Activated CD4-positive, alpha-beta T cell treated with anti-CD3 and anti-CD28 coated beads for 36 hours (primary cell): ENCODE results near the gene SERPINA4. TPM values are rescaled to one million over a fixed set of nuclear protein-coding genes. Genes with fewer than 3 reads are reported as not detected.

Experiments
- ATAC-seq: fragments of 200-7000 bp; cut with Tn5 transposase; one replicate; pipeline ENCODE4 v1.10.0; 2021; ENCODE audit warnings: mild to moderate bottlenecking, moderate library complexity
- CTCF ChIA-PET: fragments of 350-600 bp; sonication (Branson Sonifier 250); formaldehyde crosslinking; loops from one replicate; lab custom pipeline; 2021; ENCODE audit warnings: antibody characterized with exemption; lab: Charles Lee
- POLR2A ChIA-PET: fragments of 350-600 bp; sonication (Branson Sonifier 250); formaldehyde crosslinking; loops from one replicate; lab custom pipeline; 2021; ENCODE audit warnings: antibody characterized with exemption, inconsistent platforms; lab: Charles Lee
- DNase-seq: peaks from one replicate; pipeline ENCODE4 v3.0.0-alpha.2; 2020
- H3K27ac Mint-ChIP-seq: one replicate; pipeline ENCODE4 v1.8.0; 2021; ENCODE audit warnings: mixed read lengths
- H3K27me3 Mint-ChIP-seq: one replicate; pipeline ENCODE4 v1.8.0; 2021; ENCODE audit warnings: mixed read lengths
- H3K36me3 Mint-ChIP-seq: one replicate; pipeline ENCODE4 v1.8.0; 2021; ENCODE audit warnings: low read depth, mixed read lengths
- H3K4me1 Mint-ChIP-seq: one replicate; pipeline ENCODE4 v1.8.0; 2021; ENCODE audit warnings: mixed read lengths
- H3K4me3 Mint-ChIP-seq: one replicate; pipeline ENCODE4 v1.8.0; 2021; ENCODE audit warnings: mild to moderate bottlenecking, moderate library complexity, mixed read lengths
- H3K9me3 Mint-ChIP-seq: one replicate; pipeline ENCODE4 v1.8.0; 2021; ENCODE audit warnings: low read depth, mixed read lengths
- intact Hi-C, 2 experiments: fragments of 100-400 bp; cut with DNase I in 1 of 2; cut with micrococcal nuclease in 1 of 2; formaldehyde crosslinking; loops; one replicate each; pipeline versions ENCODE4 v1.14.2 to v1.15.1; 2022 to 2024; cut with DNase I, micrococcal nuclease
- total RNA-seq, 2 experiments: library from RNA; stranded (reverse); gene quantifications; one replicate each; pipeline ENCODE4 v1.2.3, GENCODE V29; 2021

The SERPINA4 gene
- total RNA-seq, 2 experiments from 2014 or later: not detected

DNA sequence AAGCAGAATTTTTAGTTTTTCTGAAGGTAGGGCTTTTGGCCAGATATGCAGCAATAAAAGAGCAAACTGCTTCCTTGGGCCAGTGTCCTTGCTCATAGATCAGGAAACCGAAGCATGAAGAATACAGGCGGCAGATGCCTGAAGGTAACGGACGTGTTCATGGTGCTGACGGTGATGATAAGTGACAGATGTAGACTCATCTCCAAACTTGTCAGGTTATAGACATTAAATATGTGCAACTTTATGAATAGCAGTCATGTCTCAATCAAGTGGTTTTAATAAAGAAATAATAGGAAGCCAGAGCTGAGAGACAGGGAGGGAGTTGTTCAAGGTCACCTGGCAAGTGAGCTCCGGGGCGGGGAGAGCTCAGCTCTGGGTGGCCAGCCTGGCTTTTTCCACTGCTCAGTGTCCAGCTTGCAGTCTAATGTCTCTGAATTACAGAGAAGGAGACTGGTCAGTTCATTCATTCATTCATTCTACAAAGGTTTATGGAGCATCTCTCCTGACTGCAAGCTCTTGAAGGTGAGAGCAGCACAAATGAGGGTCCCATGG, 21.0 kb downstream of the SERPINA4 start:
- H3K4me3 Mint-ChIP-seq: no peak overlapping the region
- ChIA-PET CTCF (interaction anchor here (0.6 kb wide), 1 partner anchor 368 kb away, joined by 3 read pairs; no protein-coding TSS in a partner anchor), POLR2A (interaction anchor here (0.7 kb wide), 1 partner anchor 13 kb away, joined by 4 read pairs; no protein-coding TSS in a partner anchor)
- ATAC-seq (no peak), DNase-seq (no peak)
- H3K9me3 Mint-ChIP-seq: no peaks in the 10 kb centered on the region
- H3K4me1 Mint-ChIP-seq: no peaks in the 10 kb centered on the region
- no peak overlapping the region for H3K27ac Mint-ChIP-seq
- no peaks in the 10 kb centered on the region for H3K36me3 Mint-ChIP-seq
- peaks cover 12% of the 10 kb centered on the region for H3K27me3 Mint-ChIP-seq
- intact Hi-C loops: no loop called here

GRCh38 chr14:94582851-94583250, 21.6 kb downstream of the SERPINA4 start:
- no peak overlapping the region for H3K27ac Mint-ChIP-seq
- H3K9me3 Mint-ChIP-seq: no peaks in the 10 kb centered on the region

GRCh38 chr14:94583557-94583956, 22.3 kb downstream of the SERPINA4 start:
- H3K36me3 Mint-ChIP-seq: no peaks in the 10 kb centered on the region

More at GRCh38 chr14:94582851-94583250, 21.6 kb downstream of the SERPINA4 start:
- H3K27me3 Mint-ChIP-seq: peaks cover 12% of the 10 kb centered on the region
- no peak overlapping the region for H3K4me3 Mint-ChIP-seq
- intact Hi-C loops: no loop called here
- POLR2A ChIA-PET: no interaction called here
- H3K4me1 Mint-ChIP-seq: no peaks in the 10 kb centered on the region
- no peaks in the 10 kb centered on the region for H3K36me3 Mint-ChIP-seq
- CTCF ChIA-PET: interaction anchor here (0.6 kb wide), 1 partner anchor 369 kb away, joined by 3 read pairs; no protein-coding TSS in a partner anchor
- ATAC-seq (no peak), DNase-seq (no peak)

GRCh38 chr14:94584591-94585280, 23.5 kb downstream of the SERPINA4 start:
- POLR2A ChIA-PET: no interaction called here
- Mint-ChIP-seq H3K4me3 (no peak overlapping the region), H3K27me3 (peaks cover 10% of the 10 kb centered on the region), H3K27ac (no peak overlapping the region), H3K36me3 (no peaks in the 10 kb centered on the region), H3K4me1 (no peaks in the 10 kb centered on the region), H3K9me3 (no peaks in the 10 kb centered on the region)
- intact Hi-C loops: no loop called here
- ATAC-seq (no peak), DNase-seq (no peak)
- CTCF ChIA-PET: interaction anchor here (0.5 kb wide), 1 partner anchor 20 kb away, joined by 3 read pairs; no protein-coding TSS in a partner anchor

More at GRCh38 chr14:94583557-94583956, 22.3 kb downstream of the SERPINA4 start:
- Mint-ChIP-seq H3K4me1 (no peaks in the 10 kb centered on the region), H3K9me3 (no peaks in the 10 kb centered on the region), H3K27ac (no peak overlapping the region), H3K4me3 (no peak overlapping the region), H3K27me3 (peaks cover 12% of the 10 kb centered on the region)
- intact Hi-C loops: no loop called here
- DNase-seq: no peak
- ChIA-PET POLR2A (no interaction called here), CTCF (no interaction called here)
- no peak for ATAC-seq

- intact Hi-C loops: no loop called here
- CTCF ChIA-PET: no interaction called here
- Mint-ChIP-seq H3K27ac (no peak overlapping the region), H3K4me1 (no peaks in the 10 kb centered on the region), H3K4me3 (no peak overlapping the region), H3K36me3 (no peaks in the 10 kb centered on the region), H3K27me3 (peaks cover 2% of the 10 kb centered on the region), H3K9me3 (no peaks in the 10 kb centered on the region)
- POLR2A ChIA-PET: interaction anchor here (0.6 kb wide), 1 partner anchor 438 kb away, joined by 5 read pairs; no protein-coding TSS in a partner anchor
- DNase-seq (no peak), ATAC-seq (no peak)
Measured at GRCh38 chr14:94586635-94587034, 25.4 kb downstream of the SERPINA4 start.

GRCh38 chr14:94588311-94588710, 27.1 kb downstream of the SERPINA4 start:
- H3K4me1 Mint-ChIP-seq: no peaks in the 10 kb centered on the region
- H3K36me3 Mint-ChIP-seq: no peaks in the 10 kb centered on the region
- ChIA-PET POLR2A (no interaction called here), CTCF (interaction anchor here (0.7 to 1.4 kb wide), 2 partner anchors 26 to 39 kb away, joined by 3 to 4 read pairs; no protein-coding TSS in a partner anchor)
- ATAC-seq: no peak
- H3K9me3 Mint-ChIP-seq: no peaks in the 10 kb centered on the region
- H3K4me3 Mint-ChIP-seq: no peak overlapping the region
- intact Hi-C loops: no loop called here
- no peak for DNase-seq
- H3K27me3 Mint-ChIP-seq: no peaks in the 10 kb centered on the region
- no peak overlapping the region for H3K27ac Mint-ChIP-seq

DNA sequence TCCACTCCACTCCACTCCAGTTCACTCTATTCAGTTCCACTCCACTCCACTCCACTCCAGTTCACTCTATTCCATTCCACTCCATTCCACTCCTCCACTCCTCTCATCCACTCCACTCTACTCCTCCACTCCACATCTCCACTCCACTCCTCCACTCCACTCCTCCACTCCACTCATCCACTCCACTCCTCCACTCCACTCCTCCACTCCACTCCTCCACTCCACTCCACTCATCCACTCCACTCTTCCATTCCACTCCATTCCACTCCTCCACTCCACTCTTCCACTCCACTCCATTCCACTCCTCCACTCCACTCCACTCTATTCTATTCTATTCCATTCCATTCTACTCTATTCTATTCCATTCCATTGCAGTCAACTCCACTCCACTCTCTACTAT, 29.8 kb downstream of the SERPINA4 start:
- Mint-ChIP-seq H3K36me3 (no peaks in the 10 kb centered on the region), H3K9me3 (no peaks in the 10 kb centered on the region), H3K4me3 (no peak overlapping the region), H3K27me3 (peaks cover 3% of the 10 kb centered on the region), H3K4me1 (no peaks in the 10 kb centered on the region), H3K27ac (no peak overlapping the region)
- DNase-seq: no peak
- ChIA-PET CTCF (no interaction called here), POLR2A (no interaction called here)
- intact Hi-C loops: no loop called here
- no peak for ATAC-seq

DNA sequence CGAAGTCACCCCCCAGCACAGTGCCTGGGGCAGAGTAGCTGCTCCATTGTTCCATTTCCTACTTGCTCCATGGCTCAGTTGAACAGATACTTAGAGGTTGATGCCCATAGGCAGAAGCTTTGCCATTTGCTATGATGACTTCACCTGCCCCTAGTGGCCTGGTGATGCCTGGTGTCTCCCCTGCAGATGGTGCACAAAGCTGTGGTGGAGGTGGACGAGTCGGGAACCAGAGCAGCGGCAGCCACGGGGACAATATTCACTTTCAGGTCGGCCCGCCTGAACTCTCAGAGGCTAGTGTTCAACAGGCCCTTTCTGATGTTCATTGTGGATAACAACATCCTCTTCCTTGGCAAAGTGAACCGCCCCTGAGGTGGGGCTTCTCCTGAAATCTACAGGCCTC, 30.6 kb downstream of the SERPINA4 start:
- Mint-ChIP-seq H3K4me3 (no peak overlapping the region), H3K27me3 (peaks cover 3% of the 10 kb centered on the region), H3K9me3 (no peaks in the 10 kb centered on the region), H3K36me3 (no peaks in the 10 kb centered on the region), H3K4me1 (no peaks in the 10 kb centered on the region), H3K27ac (no peak overlapping the region)
- no peak for DNase-seq
- no peak for ATAC-seq
- ChIA-PET CTCF (no interaction called here), POLR2A (no interaction called here)
- intact Hi-C loops: no loop called here

GRCh38 chr14:94592457-94592856, 31.2 kb downstream of the SERPINA4 start:
- Mint-ChIP-seq H3K4me3 (no peak overlapping the region), H3K4me1 (no peaks in the 10 kb centered on the region), H3K9me3 (no peaks in the 10 kb centered on the region), H3K36me3 (no peaks in the 10 kb centered on the region), H3K27ac (no peak overlapping the region), H3K27me3 (peaks cover 3% of the 10 kb centered on the region)
- intact Hi-C loops: no loop called here
- ChIA-PET POLR2A (no interaction called here), CTCF (interaction anchor here (0.7 kb wide), 1 partner anchor 443 kb away, joined by 3 read pairs; no protein-coding TSS in a partner anchor)
- DNase-seq (no peak), ATAC-seq (no peak)

DNA sequence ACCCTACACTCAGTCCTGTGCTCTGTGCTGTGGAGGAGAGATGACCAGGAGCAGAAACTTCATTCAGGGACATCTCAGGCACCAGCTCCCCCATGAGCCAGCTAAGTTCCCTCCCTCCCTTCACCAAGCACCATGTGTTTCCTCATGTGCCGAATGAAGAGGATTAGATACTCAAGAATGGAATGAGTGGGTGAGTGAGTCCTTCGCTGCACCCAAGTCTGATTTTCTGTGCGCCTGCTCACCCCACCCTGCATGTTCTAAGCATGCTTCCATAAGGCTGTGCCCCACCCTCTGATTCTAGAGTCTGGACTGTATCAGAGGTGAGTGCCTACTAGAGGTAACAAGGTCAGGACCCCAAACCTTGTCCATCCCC, 32.1 kb downstream of the SERPINA4 start:
- intact Hi-C loops: no loop called here
- H3K9me3 Mint-ChIP-seq: no peaks in the 10 kb centered on the region
- CTCF ChIA-PET: no interaction called here
- H3K27me3 Mint-ChIP-seq: peaks cover 3% of the 10 kb centered on the region
- H3K27ac Mint-ChIP-seq: no peak overlapping the region
- POLR2A ChIA-PET: no interaction called here
- no peaks in the 10 kb centered on the region for H3K4me1 Mint-ChIP-seq
- ATAC-seq (no peak), DNase-seq (no peak)
- no peak overlapping the region for H3K4me3 Mint-ChIP-seq
- H3K36me3 Mint-ChIP-seq: no peaks in the 10 kb centered on the region

- ATAC-seq (no peak), DNase-seq (no peak)
- H3K9me3 Mint-ChIP-seq: no peaks in the 10 kb centered on the region
- POLR2A ChIA-PET: no interaction called here
- no peaks in the 10 kb centered on the region for H3K4me1 Mint-ChIP-seq
- intact Hi-C loops: no loop called here
- H3K36me3 Mint-ChIP-seq: no peaks in the 10 kb centered on the region
- CTCF ChIA-PET: no interaction called here
- H3K27ac Mint-ChIP-seq: no peak overlapping the region
- no peak overlapping the region for H3K4me3 Mint-ChIP-seq
- peaks cover 3% of the 10 kb centered on the region for H3K27me3 Mint-ChIP-seq
Measured at GRCh38 chr14:94593749-94594431, 32.6 kb downstream of the SERPINA4 start.
